IMR-90 (cell line): ENCODE measurements around the gene COMMD1.

Experiments used
- CTCF ChIP-seq: conservative IDR thresholded peaks from 2 replicates; pipeline ENCODE4 v1.5.1; 2012; ENCODE audit warnings: mild to moderate bottlenecking, low read depth, low read length, improper control_type of control experiment
- RAD21 ChIP-seq: IDR thresholded peaks from 2 replicates; pipeline ENCODE4 v1.6.1; 2012; ENCODE audit warnings: low read length, improper control_type of control experiment
- RCOR1 ChIP-seq: IDR thresholded peaks from 2 replicates; pipeline ENCODE4 v1.6.1; 2012; ENCODE audit warnings: mild to moderate bottlenecking, low read length, improper control_type of control experiment; ENCODE audit not compliant: insufficient replicate concordance

DNA sequence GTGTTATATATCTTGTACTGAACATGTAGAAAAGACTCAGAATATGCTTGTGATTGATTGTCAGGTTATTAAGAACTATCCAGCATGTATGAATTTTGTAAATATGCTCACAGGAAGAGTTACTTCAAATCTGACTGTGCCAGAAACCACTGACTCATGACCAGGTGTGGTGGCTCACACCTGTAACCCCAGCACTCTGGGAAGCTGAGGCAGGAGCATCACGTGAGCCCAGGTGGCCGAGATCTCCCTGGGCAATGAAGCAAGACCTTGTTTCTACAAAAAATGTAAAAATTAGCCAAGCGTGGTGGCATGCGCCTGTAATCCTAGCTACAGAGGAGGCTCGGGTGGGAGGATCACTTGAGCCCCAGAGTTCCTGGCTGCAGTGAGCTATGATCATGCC lies 126.6 kb downstream of the COMMD1 start:
- TF ChIP-seq CTCF = no peak
- no peak for TF ChIP-seq RAD21
- TF ChIP-seq RCOR1 = no peak
